IMR-90 (cell line): ENCODE data around the gene SPATA31E1.

Experiments
- BHLHE40 ChIP-seq: fragments of 150-350 bp; IDR thresholded peaks from 2 replicates; pipeline ENCODE4 v1.6.1; 2016; ENCODE audit warnings: mild to moderate bottlenecking, low read depth, low read length
- CEBPB ChIP-seq: IDR thresholded peaks from 2 replicates; pipeline ENCODE4 v1.6.1; 2012; ENCODE audit warnings: low read depth, low read length, improper control_type of control experiment
- MAFK ChIP-seq: IDR thresholded peaks from 2 replicates; pipeline ENCODE4 v1.6.1; 2012; ENCODE audit warnings: low read depth, low read length, improper control_type of control experiment
- MAZ ChIP-seq: IDR thresholded peaks from 2 replicates; pipeline ENCODE4 v1.6.1; 2012; ENCODE audit warnings: low read depth, mild to moderate bottlenecking, low read length, improper control_type of control experiment, moderate library complexity, borderline replicate concordance
- MXI1 ChIP-seq: IDR thresholded peaks from 2 replicates; pipeline ENCODE4 v1.6.1; 2012; ENCODE audit warnings: low read depth, mild to moderate bottlenecking, low read length, moderate library complexity, borderline replicate concordance
- POLR2A ChIP-seq: IDR thresholded peaks from 2 replicates; pipeline ENCODE4 v1.6.1; 2012; ENCODE audit warnings: mild to moderate bottlenecking, low read depth, low read length
- RAD21 ChIP-seq: IDR thresholded peaks from 2 replicates; pipeline ENCODE4 v1.6.1; 2012; ENCODE audit warnings: low read length, improper control_type of control experiment
- RCOR1 ChIP-seq: IDR thresholded peaks from 2 replicates; pipeline ENCODE4 v1.6.1; 2012; ENCODE audit warnings: mild to moderate bottlenecking, low read length, improper control_type of control experiment; ENCODE audit not compliant: insufficient replicate concordance
- SMC3 ChIP-seq: fragments of 150-350 bp; IDR thresholded peaks from 2 replicates; pipeline ENCODE4 v1.6.1; 2016; ENCODE audit warnings: low read depth, mild to moderate bottlenecking, antibody characterized with exemption, low read length, moderate library complexity
- TF ChIP-seq, protein P1 (sequence below): conservative IDR thresholded peaks from 2 replicates; pipeline ENCODE4 v1.5.1; 2012; ENCODE audit warnings: mild to moderate bottlenecking, low read depth, low read length, improper control_type of control experiment
- TF ChIP-seq, protein P2 (sequence below): fragments of 150-350 bp; IDR thresholded peaks from 2 replicates; pipeline ENCODE4 v1.6.1; 2016; ENCODE audit warnings: low read depth, mild to moderate bottlenecking, low read length, moderate library complexity, borderline replicate concordance
- TF ChIP-seq, protein P3 (sequence below): fragments of 150-350 bp; IDR thresholded peaks from 2 replicates; pipeline ENCODE4 v1.6.1; 2017; ENCODE audit warnings: mild to moderate bottlenecking, antibody characterized with exemption, low read length, low read depth

DNA sequence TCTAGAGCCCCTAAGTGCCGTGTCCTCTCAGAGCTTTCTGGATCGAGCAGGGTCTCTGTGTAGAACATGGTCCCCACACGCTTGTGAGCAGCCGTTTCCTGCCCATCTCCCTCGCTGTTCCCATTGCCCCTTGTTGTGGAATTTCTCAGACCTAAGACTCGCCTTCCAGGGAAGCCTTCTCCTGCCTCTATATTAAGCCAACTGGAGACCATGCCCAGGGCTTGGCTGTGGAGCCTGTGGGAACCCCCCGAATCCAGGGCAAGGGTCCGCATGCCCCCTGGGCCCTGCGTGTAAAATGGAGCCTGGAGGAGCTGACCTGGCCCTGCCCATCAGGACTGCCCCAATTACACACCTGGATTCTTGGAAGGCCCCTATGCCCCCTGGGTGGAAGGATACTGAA, 14.5 kb upstream of the SPATA31E1 start:
- TF ChIP-seq, protein P1, sequence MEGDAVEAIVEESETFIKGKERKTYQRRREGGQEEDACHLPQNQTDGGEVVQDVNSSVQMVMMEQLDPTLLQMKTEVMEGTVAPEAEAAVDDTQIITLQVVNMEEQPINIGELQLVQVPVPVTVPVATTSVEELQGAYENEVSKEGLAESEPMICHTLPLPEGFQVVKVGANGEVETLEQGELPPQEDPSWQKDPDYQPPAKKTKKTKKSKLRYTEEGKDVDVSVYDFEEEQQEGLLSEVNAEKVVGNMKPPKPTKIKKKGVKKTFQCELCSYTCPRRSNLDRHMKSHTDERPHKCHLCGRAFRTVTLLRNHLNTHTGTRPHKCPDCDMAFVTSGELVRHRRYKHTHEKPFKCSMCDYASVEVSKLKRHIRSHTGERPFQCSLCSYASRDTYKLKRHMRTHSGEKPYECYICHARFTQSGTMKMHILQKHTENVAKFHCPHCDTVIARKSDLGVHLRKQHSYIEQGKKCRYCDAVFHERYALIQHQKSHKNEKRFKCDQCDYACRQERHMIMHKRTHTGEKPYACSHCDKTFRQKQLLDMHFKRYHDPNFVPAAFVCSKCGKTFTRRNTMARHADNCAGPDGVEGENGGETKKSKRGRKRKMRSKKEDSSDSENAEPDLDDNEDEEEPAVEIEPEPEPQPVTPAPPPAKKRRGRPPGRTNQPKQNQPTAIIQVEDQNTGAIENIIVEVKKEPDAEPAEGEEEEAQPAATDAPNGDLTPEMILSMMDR, result no peak
- TF ChIP-seq POLR2A (no peak), MXI1 (no peak), RCOR1 (no peak), CEBPB (no peak), RAD21 (no peak), MAZ (no peak), SMC3 (no peak), BHLHE40 (no peak), MAFK (no peak)
- TF ChIP-seq, protein P2, sequence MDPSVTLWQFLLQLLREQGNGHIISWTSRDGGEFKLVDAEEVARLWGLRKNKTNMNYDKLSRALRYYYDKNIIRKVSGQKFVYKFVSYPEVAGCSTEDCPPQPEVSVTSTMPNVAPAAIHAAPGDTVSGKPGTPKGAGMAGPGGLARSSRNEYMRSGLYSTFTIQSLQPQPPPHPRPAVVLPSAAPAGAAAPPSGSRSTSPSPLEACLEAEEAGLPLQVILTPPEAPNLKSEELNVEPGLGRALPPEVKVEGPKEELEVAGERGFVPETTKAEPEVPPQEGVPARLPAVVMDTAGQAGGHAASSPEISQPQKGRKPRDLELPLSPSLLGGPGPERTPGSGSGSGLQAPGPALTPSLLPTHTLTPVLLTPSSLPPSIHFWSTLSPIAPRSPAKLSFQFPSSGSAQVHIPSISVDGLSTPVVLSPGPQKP, result no peak
- TF ChIP-seq, protein P3, sequence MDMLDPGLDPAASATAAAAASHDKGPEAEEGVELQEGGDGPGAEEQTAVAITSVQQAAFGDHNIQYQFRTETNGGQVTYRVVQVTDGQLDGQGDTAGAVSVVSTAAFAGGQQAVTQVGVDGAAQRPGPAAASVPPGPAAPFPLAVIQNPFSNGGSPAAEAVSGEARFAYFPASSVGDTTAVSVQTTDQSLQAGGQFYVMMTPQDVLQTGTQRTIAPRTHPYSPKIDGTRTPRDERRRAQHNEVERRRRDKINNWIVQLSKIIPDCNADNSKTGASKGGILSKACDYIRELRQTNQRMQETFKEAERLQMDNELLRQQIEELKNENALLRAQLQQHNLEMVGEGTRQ, result no peak
